Activated CD8-positive, alpha-beta T cell treated with anti-CD3 and anti-CD28 coated beads, Interleukin-2, amount 10 ng/mL, durations not matched to agents 7 days and 5 days (primary cell): Measurements from ENCODE around the gene NGDN. TPM values are rescaled to one million over a fixed set of nuclear protein-coding genes. Genes with fewer than 3 reads are reported as not detected.

Experiments used
- ATAC-seq: fragments of 150-1000 bp; cut with Tn5 transposase; one replicate; pipeline ENCODE4 v1.10.0; 2021; ENCODE audit warnings: moderate library complexity
- CTCF ChIA-PET: fragments of 350-600 bp; sonication (Branson Sonifier 250); formaldehyde crosslinking; loops from one replicate; lab custom pipeline; 2021; ENCODE audit warnings: antibody characterized with exemption; lab: Charles Lee
- POLR2A ChIA-PET: fragments of 350-600 bp; sonication (Branson Sonifier 250); formaldehyde crosslinking; loops from one replicate; lab custom pipeline; 2021; ENCODE audit warnings: antibody characterized with exemption; lab: Charles Lee
- DNase-seq: peaks from one replicate; pipeline ENCODE4 v3.0.0-alpha.2; 2020
- H3K27ac Mint-ChIP-seq: one replicate; pipeline ENCODE4 v1.8.0; 2021; ENCODE audit warnings: mild to moderate bottlenecking, mixed read lengths
- H3K27me3 Mint-ChIP-seq: one replicate; pipeline ENCODE4 v1.8.0; 2021; ENCODE audit warnings: low read depth, mixed read lengths
- H3K36me3 Mint-ChIP-seq: one replicate; pipeline ENCODE4 v1.8.0; 2021; ENCODE audit warnings: low read depth, mixed read lengths
- H3K4me1 Mint-ChIP-seq: one replicate; pipeline ENCODE4 v1.8.0; 2021; ENCODE audit warnings: low read depth, mixed read lengths
- H3K4me3 Mint-ChIP-seq: one replicate; pipeline ENCODE4 v1.8.0; 2021; ENCODE audit warnings: mild to moderate bottlenecking, mixed read lengths
- H3K9me3 Mint-ChIP-seq: one replicate; pipeline ENCODE4 v1.8.0; 2022; ENCODE audit warnings: mixed read lengths; ENCODE audit not compliant: insufficient read depth
- total RNA-seq, 2 experiments: library from RNA; stranded (reverse); gene quantifications; one replicate each; pipeline ENCODE4 v1.2.3, GENCODE V29; 2021

NGDN gene
- total RNA-seq, 2 experiments from 2014 or later = 43.7 to 44.0 TPM

DNA sequence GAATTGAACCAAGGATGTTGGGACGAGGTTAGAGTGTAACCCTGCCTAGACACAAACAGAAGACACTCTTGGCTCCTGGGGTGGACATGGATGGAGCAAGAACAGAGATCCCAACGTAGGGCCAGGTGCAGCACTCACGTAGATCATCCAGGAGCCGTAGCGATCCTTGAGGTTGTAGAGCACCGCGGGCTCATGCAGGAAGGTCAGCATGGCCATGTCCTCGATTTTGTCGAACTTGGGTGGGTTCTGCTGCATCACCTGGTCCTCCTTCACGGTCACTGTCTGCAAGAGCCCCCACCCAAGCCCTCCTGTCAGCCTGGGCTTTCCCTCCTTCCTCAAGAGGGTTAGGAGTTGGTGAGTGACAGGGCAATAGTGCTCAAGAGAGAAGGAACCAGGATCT, 36.6 kb upstream of the NGDN start:
- Mint-ChIP-seq H3K4me3 (no peak overlapping the region), H3K9me3 (no peaks in the 10 kb centered on the region), H3K36me3 (no peaks in the 10 kb centered on the region), H3K27me3 (no peaks in the 10 kb centered on the region), H3K27ac (no peak overlapping the region), H3K4me1 (no peaks in the 10 kb centered on the region)
- ChIA-PET CTCF (no interaction called here), POLR2A (no interaction called here)
- DNase-seq (no peak), ATAC-seq (no peak)

DNA sequence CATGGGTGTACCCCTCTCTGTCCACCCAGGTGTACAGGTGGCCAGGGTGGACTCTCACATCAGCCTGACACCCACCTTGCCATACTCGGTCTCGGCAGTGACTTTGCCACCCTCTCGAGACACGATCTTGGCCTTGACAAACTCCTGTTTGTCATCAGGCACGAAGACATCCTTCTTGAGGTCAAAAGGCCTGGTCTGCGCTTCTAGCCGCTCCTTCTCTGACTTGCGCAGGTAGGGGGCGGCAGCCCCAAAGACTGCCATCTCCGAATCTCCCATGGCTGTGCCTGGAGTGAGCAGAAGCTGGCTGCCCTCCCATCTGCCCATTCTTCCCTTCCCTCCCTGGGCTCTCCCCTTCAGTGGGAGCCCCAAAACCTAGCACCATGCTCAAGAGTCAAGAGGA, 36.0 kb upstream of the NGDN start:
- no peak for ATAC-seq
- ChIA-PET POLR2A (no interaction called here), CTCF (no interaction called here)
- Mint-ChIP-seq H3K9me3 (no peaks in the 10 kb centered on the region), H3K27ac (no peak overlapping the region), H3K27me3 (no peaks in the 10 kb centered on the region), H3K4me1 (no peaks in the 10 kb centered on the region), H3K36me3 (no peaks in the 10 kb centered on the region), H3K4me3 (no peak overlapping the region)
- no peak for DNase-seq

DNA sequence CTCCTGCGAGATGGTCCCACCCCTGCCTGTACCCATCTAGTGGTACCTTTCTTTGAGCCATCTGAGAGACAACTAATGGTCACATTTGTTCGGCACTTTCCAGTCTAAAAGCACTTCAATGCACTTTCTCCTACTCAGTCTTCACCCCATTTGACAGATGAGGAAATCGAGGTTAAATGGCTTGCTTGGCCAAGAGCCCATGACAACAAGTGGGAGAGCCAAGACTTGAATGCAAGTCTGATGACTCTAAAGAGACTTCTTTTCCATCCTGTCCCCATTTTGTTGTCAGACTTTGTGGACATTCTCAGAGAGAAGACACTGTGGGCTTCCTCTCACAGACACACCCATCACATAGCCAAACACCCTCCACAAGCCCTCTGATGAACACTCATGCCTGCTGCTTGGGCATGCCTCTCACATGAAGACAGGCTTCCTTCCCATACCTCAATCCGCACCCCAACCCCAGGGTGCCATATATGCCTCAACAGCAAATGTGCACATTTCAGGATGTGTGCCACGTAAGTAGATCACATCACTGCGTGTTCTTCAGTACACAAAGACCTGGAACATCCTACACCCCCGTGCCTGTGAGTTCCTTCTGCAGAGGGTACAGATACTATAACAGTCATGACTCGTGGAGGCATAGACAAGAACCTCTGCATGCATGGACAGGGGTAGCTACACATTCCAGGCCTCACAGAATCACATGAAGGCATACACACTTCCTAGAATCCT, 34.8 kb upstream of the NGDN start:
- Mint-ChIP-seq H3K36me3 (no peaks in the 10 kb centered on the region), H3K9me3 (no peaks in the 10 kb centered on the region), H3K4me3 (no peak overlapping the region), H3K27ac (no peak overlapping the region), H3K4me1 (no peaks in the 10 kb centered on the region), H3K27me3 (no peaks in the 10 kb centered on the region)
- DNase-seq = no peak
- no peak for ATAC-seq
- ChIA-PET POLR2A (no interaction called here), CTCF (no interaction called here)

DNA sequence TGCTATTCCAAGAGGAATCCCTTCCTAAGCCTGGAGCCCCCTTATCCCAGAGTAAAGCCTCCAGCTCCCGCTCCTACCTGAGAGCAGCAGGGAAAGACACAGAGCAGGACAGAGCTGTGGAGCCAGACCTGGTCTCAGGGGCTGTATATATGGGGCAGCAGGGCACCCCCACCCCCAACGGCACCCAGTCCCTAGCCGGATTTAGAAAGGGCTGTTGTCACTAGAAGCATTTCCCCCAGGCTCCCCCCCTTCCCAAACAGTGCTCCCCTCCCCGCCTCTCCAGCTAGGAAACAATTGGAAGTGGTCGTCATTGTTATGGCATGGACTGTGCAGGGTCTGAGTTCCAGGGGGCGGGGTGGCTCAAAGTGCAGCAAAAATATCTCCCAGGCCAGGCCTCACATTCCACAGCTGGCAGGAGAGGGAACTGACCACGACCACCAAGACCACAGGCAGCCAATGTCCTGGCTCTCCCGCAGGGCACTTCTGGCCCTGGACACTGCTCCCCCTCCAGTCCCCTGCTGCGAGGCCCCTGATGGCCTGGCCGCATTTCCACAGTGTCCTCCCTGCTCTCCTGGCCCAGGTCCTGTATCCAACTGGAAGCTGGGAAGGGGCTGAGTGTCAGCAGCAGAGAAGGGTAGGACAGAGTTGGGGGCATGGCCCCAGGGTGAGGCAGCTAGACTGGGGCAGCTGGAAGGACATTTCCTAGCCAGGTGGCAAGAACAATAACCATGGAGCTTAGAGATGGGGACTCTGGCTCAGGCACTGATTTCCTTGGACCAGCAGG, 33.8 kb upstream of the NGDN start, which contains the start of gene MYH7:
MYH7 (minus strand) TSS at position 118 of the 784 bp plus-strand sequence. CDS start 1,928 bp downstream, outside the sequence.
- Mint-ChIP-seq H3K27ac (no peak within 1 kb of the TSS), H3K4me3 (no peak within 1 kb of the TSS), H3K36me3 (no peaks in the 10 kb centered on the region), H3K4me1 (no peaks in the 10 kb centered on the region), H3K9me3 (no peaks in the 10 kb centered on the region), H3K27me3 (no peaks in the 10 kb centered on the region)
- ChIA-PET CTCF (no interaction called here), POLR2A (no interaction called here)
- ATAC-seq (no peak), DNase-seq (no peak)

DNA sequence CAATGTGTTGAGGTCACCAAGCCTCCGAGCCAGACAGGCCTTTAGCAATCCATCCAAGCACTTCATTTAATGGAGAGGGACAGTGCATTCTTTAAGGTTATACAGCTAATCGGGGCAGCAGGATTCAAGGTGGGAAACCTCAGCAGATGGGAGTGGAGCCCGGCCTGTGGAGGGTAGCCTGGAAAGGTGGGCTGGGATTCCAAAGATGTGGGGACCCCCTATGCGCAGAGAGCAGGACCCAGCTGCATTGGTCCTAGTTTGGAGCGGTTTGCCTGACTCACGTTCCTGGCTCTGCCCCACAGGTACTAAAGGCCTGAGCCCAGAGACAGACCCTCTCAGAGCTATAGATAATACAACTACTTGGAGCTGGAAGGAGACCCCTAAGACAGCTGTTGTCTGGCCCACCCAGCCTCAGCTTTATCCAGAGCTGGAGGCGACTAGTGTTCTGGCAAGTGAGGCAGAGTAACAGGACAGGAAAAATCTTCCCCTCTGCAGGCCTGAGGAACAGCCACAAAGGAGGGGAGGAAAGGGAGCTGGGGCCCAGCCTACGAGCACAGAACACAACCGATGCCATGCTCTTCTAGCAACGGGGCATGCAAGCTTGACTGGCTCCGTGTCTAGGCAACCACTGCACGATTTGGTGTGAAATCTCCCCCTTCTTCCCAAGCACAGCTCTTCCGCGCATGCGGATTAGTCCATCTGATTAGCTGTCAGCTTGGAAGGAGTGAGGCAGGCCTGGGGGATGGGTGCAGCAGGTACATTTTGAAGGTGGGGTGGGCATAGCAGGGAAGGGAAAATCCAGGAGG, 33.0 kb upstream of the NGDN start:
- no peak overlapping the region for H3K4me3 Mint-ChIP-seq
- ATAC-seq (no peak), DNase-seq (no peak)
- no peaks in the 10 kb centered on the region for H3K27me3 Mint-ChIP-seq
- H3K4me1 Mint-ChIP-seq = no peaks in the 10 kb centered on the region
- POLR2A ChIA-PET = no interaction called here
- CTCF ChIA-PET = no interaction called here
- H3K27ac Mint-ChIP-seq = no peak overlapping the region
- H3K36me3 Mint-ChIP-seq = no peaks in the 10 kb centered on the region
- no peaks in the 10 kb centered on the region for H3K9me3 Mint-ChIP-seq

DNA sequence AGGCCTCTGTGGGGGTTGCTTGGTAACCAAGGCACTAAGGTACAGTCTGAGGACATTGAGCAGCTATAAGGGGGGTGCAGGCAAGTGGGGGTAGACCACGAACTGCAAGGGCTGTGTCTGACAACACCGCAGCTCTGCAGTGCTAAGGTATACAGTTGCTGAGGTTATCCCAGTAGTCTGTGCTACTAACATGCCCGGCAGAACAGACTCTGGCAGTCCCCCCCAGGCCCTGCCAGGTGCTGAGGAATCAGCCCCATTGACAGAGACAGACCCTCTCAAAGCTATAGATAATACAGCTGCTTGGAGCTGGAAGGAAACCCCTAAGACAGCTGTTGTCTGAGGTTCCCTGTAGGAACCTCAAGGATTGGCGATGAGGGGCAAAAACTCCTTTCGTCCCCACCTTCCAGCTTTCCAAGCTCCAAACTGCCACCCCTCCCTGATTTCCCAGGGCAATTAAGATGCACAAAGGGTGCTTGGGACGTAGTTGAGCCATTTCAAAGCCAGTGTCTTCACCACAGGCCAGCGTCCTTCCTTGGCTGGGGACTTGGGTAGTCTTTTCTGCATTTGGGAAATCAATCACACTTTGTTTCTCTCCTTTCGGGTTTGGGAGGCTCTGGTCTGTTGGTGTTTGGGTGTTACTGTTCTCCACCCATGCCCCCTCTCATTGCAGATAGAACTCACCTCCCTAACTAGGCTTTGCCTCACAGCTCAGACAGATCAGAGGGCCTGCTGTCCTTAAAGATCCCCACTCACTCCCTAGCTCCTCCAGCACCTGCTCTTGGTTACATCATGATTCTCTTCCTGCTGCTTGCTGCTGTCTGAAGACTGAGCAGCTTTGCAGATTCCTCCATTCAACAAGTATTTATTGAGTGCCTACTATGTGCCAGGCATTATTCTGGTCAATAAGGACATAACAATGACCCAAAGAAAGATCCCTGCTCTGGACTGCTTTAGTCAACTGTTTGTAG, 32.1 kb upstream of the NGDN start:
- H3K27me3 Mint-ChIP-seq = no peaks in the 10 kb centered on the region
- POLR2A ChIA-PET = no interaction called here
- no peak for DNase-seq

DNA sequence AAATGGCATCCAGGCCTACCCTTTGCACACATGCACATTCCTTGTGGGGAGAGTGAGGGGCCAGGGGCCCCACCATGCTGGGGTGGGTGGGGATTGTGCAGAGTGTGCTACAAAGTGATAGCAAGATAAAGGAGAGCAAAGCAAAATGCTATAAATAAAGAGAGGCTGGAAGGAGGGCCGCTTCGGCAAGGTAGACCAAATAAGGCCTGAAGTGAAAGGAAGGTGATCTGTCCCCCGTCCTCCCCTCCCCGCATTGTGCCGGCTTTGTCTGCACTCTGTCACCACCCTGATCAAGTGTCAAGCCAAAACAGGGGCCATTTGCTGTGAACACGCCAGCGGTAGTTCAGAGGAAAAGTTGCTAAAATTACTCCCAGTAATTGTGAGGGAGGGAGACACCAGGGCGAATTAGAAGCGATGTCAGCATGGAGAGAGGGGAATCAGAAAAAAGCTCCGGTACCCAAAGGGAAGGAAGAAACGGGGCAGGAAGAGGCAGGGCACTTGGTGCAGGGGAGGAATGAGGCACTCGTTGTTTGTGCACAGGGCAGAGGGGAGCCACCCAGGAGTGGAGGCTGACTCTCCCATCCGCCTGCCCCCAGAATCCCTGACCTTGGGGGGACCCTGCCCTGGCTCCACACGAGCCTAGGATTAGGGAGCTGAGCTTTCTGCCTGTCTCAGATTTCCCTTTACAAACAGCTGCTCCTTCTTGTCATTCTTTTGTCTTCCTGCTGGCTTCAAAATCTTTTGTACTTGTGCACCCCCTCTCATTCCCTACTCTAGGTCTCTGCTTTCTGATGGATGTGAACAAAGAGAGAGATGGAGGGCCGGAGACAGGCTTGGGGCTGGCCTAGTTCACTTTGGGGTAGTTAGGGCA, 31.2 kb upstream of the NGDN start:
- DNase-seq (no peak), ATAC-seq (no peak)
- Mint-ChIP-seq H3K4me3 (no peak overlapping the region), H3K9me3 (no peaks in the 10 kb centered on the region), H3K27ac (no peak overlapping the region), H3K4me1 (no peaks in the 10 kb centered on the region), H3K27me3 (peaks cover 3% of the 10 kb centered on the region), H3K36me3 (no peaks in the 10 kb centered on the region)
- POLR2A ChIA-PET = interaction anchor here (1.0 kb wide), 1 partner anchor 12 kb away, joined by 4 read pairs; no protein-coding TSS in a partner anchor
- CTCF ChIA-PET = interaction anchor here (1.2 kb wide), 1 partner anchor 317 kb away, joined by 3 read pairs; no protein-coding TSS in a partner anchor

More for the DNA sequence above, 32.1 kb upstream of the NGDN start:
- Mint-ChIP-seq H3K27ac (no peak overlapping the region), H3K9me3 (no peaks in the 10 kb centered on the region), H3K4me1 (no peaks in the 10 kb centered on the region), H3K36me3 (no peaks in the 10 kb centered on the region), H3K4me3 (no peak overlapping the region)
- CTCF ChIA-PET = no interaction called here
- ATAC-seq = no peak

DNA sequence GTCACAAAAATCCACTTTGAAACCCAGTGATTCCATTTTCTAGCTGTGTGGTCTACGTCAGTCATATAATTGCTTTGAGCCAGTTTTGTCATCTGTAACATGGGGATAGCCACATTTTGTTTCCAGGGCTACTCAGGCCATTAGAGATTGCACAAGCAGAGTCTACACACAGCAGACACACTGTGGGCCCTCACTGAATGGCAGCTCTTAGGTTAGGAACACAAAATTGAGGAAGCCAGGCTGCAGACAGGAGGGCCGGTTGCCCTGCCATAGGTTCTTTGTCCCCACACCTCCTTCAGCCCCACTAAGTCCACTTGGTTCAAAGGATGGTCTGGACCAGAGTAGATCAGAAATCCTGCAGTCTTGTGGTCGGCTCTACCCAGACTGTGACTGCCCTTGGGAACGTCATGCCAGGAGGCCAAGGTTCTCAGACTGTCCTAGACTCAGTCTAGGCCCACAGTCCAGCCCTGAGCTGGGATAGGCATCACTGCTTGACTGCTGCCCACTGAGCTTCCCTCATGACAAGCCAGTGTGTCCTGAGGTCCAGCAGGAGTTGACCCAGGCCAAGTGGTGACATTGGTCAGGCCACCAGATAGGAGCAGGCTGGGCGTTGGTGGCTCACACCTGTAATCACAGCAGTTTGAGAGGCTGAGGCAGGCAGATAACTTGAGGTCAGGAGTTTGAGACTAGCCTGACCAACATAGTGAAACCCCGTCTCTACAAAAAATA, 30.2 kb upstream of the NGDN start:
- ChIA-PET POLR2A (interaction anchor here (1.0 kb wide), 1 partner anchor 13 kb away, joined by 4 read pairs; no protein-coding TSS in a partner anchor), CTCF (interaction anchor here (1.2 to 1.3 kb wide), 2 partner anchors 39 to 318 kb away, joined by 3 read pairs; no protein-coding TSS in a partner anchor)
- Mint-ChIP-seq H3K9me3 (no peaks in the 10 kb centered on the region), H3K4me3 (no peak overlapping the region), H3K27me3 (peaks cover 3% of the 10 kb centered on the region), H3K36me3 (no peaks in the 10 kb centered on the region), H3K27ac (no peak overlapping the region), H3K4me1 (no peaks in the 10 kb centered on the region)
- DNase-seq (no peak), ATAC-seq (no peak)

DNA sequence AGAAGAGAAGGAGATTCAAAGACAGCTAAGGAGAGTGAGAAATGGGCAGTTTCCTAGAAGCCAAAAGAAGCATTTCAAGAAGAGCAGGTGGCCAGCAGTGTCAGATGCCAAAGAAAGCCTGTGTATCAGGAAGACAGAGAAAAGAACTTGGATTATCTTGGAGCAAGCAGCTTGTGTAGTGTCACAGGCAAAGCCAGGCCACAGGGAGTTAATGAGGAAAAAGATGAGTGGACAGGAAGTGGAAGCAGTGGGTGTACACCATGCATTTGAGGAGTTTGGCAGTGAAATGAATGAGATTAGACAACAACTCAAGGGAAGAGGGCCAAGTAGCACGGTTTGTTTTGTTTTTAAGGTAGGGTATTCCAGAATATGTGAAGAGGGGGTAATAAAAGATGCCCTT, 28.4 kb upstream of the NGDN start:
- DNase-seq (no peak), ATAC-seq (no peak)
- no peak overlapping the region for H3K4me3 Mint-ChIP-seq
- no peaks in the 10 kb centered on the region for H3K36me3 Mint-ChIP-seq
- no peaks in the 10 kb centered on the region for H3K9me3 Mint-ChIP-seq
- ChIA-PET CTCF (no interaction called here), POLR2A (no interaction called here)
- no peak overlapping the region for H3K27ac Mint-ChIP-seq
- H3K4me1 Mint-ChIP-seq = no peaks in the 10 kb centered on the region
- H3K27me3 Mint-ChIP-seq = peaks cover 3% of the 10 kb centered on the region
